Measurements from ENCODE around the gene LYSMD3. TPM values are rescaled to one million over a fixed set of nuclear protein-coding genes. Genes with fewer than 3 reads are reported as not detected.

LYSMD3 gene
- total RNA-seq, 1 donor from 2014 or later = 21.6 TPM

GRCh38 chr5:90488791-90489190 lies 40.6 kb downstream of the LYSMD3 start:
- DNase-seq (ENCODE audit: low spot score in 2 of 2) = no peak
- no peak for FAIRE-seq

GRCh38 chr5:90484540-90484939 lies 44.8 kb downstream of the LYSMD3 start:
- no peak for FAIRE-seq

GRCh38 chr5:90483206-90483605 lies 46.2 kb downstream of the LYSMD3 start:
- no peak for FAIRE-seq

More at GRCh38 chr5:90484540-90484939, 44.8 kb downstream of the LYSMD3 start:
- DNase-seq (ENCODE audit: low spot score in 2 of 2) = no peak

GRCh38 chr5:90480699-90481098 lies 48.7 kb downstream of the LYSMD3 start:
- DNase-seq (ENCODE audit: low spot score in 2 of 2) (no peak), FAIRE-seq (no peak)

More at GRCh38 chr5:90483206-90483605, 46.2 kb downstream of the LYSMD3 start:
- no peak for DNase-seq (ENCODE audit: low spot score in 2 of 2)

- DNase-seq (ENCODE audit: low spot score in 2 of 2) = no peak
- FAIRE-seq = no peak
Measured at GRCh38 chr5:90479611-90480385, 49.6 kb downstream of the LYSMD3 start.

GRCh38 chr5:90477621-90478215 lies 51.7 kb downstream of the LYSMD3 start:
- FAIRE-seq = no peak
- DNase-seq (ENCODE audit: low spot score in 2 of 2) = no peak

GRCh38 chr5:90477073-90477472 lies 52.3 kb downstream of the LYSMD3 start:
- DNase-seq (ENCODE audit: low spot score in 2 of 2) (no peak), FAIRE-seq (no peak)

- FAIRE-seq (no peak), DNase-seq (ENCODE audit: low spot score in 2 of 2) (no peak)
Measured at GRCh38 chr5:90476391-90476790, 53.0 kb downstream of the LYSMD3 start.

GRCh38 chr5:90475436-90475980 lies 53.9 kb downstream of the LYSMD3 start:
- FAIRE-seq = no peak
- no peak for DNase-seq (ENCODE audit: low spot score in 2 of 2)

GRCh38 chr5:90474235-90475107 lies 54.9 kb downstream of the LYSMD3 start, which contains the start of the genes MBLAC2 and POLR3G:
Gene MBLAC2, minus strand, starts transcription at chr5:90474771. Its CDS starts 479 bp downstream, at chr5:90474292.
Gene POLR3G, plus strand, starts transcription at chr5:90474864. Its CDS starts 10,704 bp downstream, at chr5:90485568.
- DNase-seq (ENCODE audit: low spot score in 2 of 2) (peak; percentile 88 to 90), FAIRE-seq (no peak)

- DNase-seq (ENCODE audit: low spot score in 2 of 2) = peak in 1 of 2 donors; percentile 22
- FAIRE-seq = no peak
Measured at GRCh38 chr5:90473396-90474234, 55.8 kb downstream of the LYSMD3 start.

GRCh38 chr5:90472783-90473395 lies 56.5 kb downstream of the LYSMD3 start:
- no peak for DNase-seq (ENCODE audit: low spot score in 2 of 2)
- no peak for FAIRE-seq

Other genes with a start within 250 kb of the LYSMD3 start
- 22.8 TPM for gene CETN3, start 119.8 kb downstream of the LYSMD3 start, total RNA-seq
- gene MBLAC2, start 54.8 kb downstream of the LYSMD3 start, total RNA-seq = 17.9 TPM
- 3.3 TPM for gene POLR3G, start 54.7 kb downstream of the LYSMD3 start, total RNA-seq
- gene ADGRV1, start 29.2 kb upstream of the LYSMD3 start, total RNA-seq = 98.6 TPM